OCI-LY1 (cell line): Measurements from ENCODE around the gene TMEM253.

Experiments
- H2AFZ ChIP-seq: fragments of 200-600 bp; sonication (generic), shearing (Covaris generic); 2 replicates; pipeline ENCODE4 v1.6.0; 2014; ENCODE audit warnings: antibody characterized with exemption, mild to moderate bottlenecking, low read length
- H3F3A ChIP-seq: fragments of 200-600 bp; sonication (generic), shearing (Covaris generic); 2 replicates; pipeline ENCODE4 v1.6.0; 2014; ENCODE audit warnings: mild to moderate bottlenecking, antibody characterized with exemption, low read length, moderate library complexity; ENCODE audit not compliant: insufficient read depth
- H3K27ac ChIP-seq: fragments of 200-600 bp; sonication (generic); 2 replicates; pipeline ENCODE4 v1.5.1; 2014; ENCODE audit warnings: low read length, mixed run types, mild to moderate bottlenecking, low read depth; ENCODE audit not compliant: poor library complexity, severe bottlenecking
- H3K27me3 ChIP-seq: fragments of 200-600 bp; sonication (generic); 2 replicates; pipeline ENCODE4 v1.6.0; 2014; ENCODE audit warnings: antibody characterized with exemption, mild to moderate bottlenecking, low read length, moderate library complexity; ENCODE audit not compliant: insufficient read depth
- H3K36me3 ChIP-seq: fragments of 200-600 bp; sonication (generic); 2 replicates; pipeline ENCODE4 v1.6.1; 2014; ENCODE audit warnings: mild to moderate bottlenecking, antibody characterized with exemption, low read length, moderate library complexity, mixed read lengths; ENCODE audit not compliant: insufficient read depth
- H3K4me1 ChIP-seq: fragments of 200-600 bp; sonication (generic); 2 replicates; pipeline ENCODE4 v1.5.1; 2014; ENCODE audit warnings: mild to moderate bottlenecking, low read length, moderate library complexity; ENCODE audit not compliant: insufficient read depth, severe bottlenecking
- H3K4me2 ChIP-seq: fragments of 200-600 bp; sonication (generic), shearing (Covaris generic); 2 replicates; pipeline ENCODE4 v1.6.1; 2014; ENCODE audit warnings: low read length
- H3K4me3 ChIP-seq: fragments of 200-600 bp; sonication (generic); 2 replicates; pipeline ENCODE4 v1.5.1; 2014; ENCODE audit warnings: low read length, low read depth, mild to moderate bottlenecking, mixed read lengths; ENCODE audit not compliant: poor library complexity, severe bottlenecking
- H3K79me2 ChIP-seq: fragments of 200-600 bp; shearing (Covaris generic); 2 replicates; pipeline ENCODE4 v1.6.1; 2016; ENCODE audit warnings: mixed run types, low read length, mixed read lengths; ENCODE audit not compliant: insufficient read depth
- H3K9ac ChIP-seq: fragments of 200-600 bp; sonication (generic), shearing (Covaris generic); 2 replicates; pipeline ENCODE4 v1.6.1; 2014; ENCODE audit warnings: mild to moderate bottlenecking, low read length, mixed read lengths
- H3K9me2 ChIP-seq: fragments of 200-600 bp; sonication (generic), shearing (Covaris generic); 2 replicates; pipeline ENCODE4 v1.6.1; 2014; ENCODE audit warnings: low read depth, mild to moderate bottlenecking, low read length, mixed read lengths
- H3K9me3 ChIP-seq: fragments of 200-600 bp; shearing (Covaris generic); 2 replicates; pipeline ENCODE4 v1.6.1; 2014; ENCODE audit warnings: low read length, mixed read lengths
- H4K20me1 ChIP-seq: fragments of 200-600 bp; sonication (generic), shearing (Covaris generic); 2 replicates; pipeline ENCODE4 v1.6.0; 2016; ENCODE audit warnings: mild to moderate bottlenecking, low read length; ENCODE audit not compliant: insufficient read depth
- EZH2 ChIP-seq: fragments of 200-600 bp; sonication (generic), shearing (Covaris generic); IDR thresholded peaks from 2 replicates; pipeline ENCODE4 v1.8.0; 2017; ENCODE audit warnings: borderline replicate concordance, mixed run types, mild to moderate bottlenecking, antibody characterized with exemption, low read length, moderate library complexity, mixed read lengths
- TF ChIP-seq, protein P1 (sequence below): fragments of 200-600 bp; sonication (generic), shearing (Covaris generic); IDR thresholded peaks from 2 replicates; pipeline ENCODE4 v1.5.1; 2017; ENCODE audit warnings: mild to moderate bottlenecking, antibody characterized with exemption, low read length, moderate library complexity, mixed read lengths

The TMEM253 gene

DNA sequence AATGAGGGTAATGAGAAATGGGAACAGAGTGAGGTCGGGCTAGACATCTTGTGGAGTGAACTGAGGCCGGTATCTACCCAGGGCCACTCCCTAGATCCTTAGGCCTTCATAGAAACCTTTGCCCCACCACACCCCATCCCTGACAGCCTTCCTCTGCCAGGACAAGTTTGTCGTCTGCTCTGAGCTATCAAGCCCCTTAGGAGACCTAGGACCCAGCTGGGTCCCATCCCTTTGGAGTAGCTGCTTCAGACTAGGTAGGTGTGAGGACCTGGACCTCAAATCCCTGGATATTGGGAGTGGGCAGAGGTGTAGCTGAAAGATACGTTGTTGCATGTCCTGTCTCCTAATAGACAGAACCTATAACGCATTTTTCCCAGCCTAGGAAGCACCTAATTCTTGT lies at the start of gene TMEM253:
Gene TMEM253 (plus strand): TSS at position 136 of the 400 bp plus-strand sequence. CDS start 278 bp downstream, outside the sequence.
- H3K9me2 ChIP-seq: no peaks in the 10 kb centered on the region
- no peak within 1 kb of the TSS for H3K4me2 ChIP-seq
- TF ChIP-seq EZH2: no peak
- TF ChIP-seq, protein P1, sequence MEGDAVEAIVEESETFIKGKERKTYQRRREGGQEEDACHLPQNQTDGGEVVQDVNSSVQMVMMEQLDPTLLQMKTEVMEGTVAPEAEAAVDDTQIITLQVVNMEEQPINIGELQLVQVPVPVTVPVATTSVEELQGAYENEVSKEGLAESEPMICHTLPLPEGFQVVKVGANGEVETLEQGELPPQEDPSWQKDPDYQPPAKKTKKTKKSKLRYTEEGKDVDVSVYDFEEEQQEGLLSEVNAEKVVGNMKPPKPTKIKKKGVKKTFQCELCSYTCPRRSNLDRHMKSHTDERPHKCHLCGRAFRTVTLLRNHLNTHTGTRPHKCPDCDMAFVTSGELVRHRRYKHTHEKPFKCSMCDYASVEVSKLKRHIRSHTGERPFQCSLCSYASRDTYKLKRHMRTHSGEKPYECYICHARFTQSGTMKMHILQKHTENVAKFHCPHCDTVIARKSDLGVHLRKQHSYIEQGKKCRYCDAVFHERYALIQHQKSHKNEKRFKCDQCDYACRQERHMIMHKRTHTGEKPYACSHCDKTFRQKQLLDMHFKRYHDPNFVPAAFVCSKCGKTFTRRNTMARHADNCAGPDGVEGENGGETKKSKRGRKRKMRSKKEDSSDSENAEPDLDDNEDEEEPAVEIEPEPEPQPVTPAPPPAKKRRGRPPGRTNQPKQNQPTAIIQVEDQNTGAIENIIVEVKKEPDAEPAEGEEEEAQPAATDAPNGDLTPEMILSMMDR: no peak
- peaks cover 24% of the 10 kb centered on the region for H3K4me1 ChIP-seq
- H3K79me2 ChIP-seq: no peaks in the 10 kb centered on the region
- H3K27ac ChIP-seq: no peak within 1 kb of the TSS
- no peaks in the 10 kb centered on the region for H3K9me3 ChIP-seq
- H3K27me3 ChIP-seq: no peaks in the 10 kb centered on the region
- H2AFZ ChIP-seq: no peak within 1 kb of the TSS
- no peaks in the 10 kb centered on the region for H3F3A ChIP-seq
- no peak within 1 kb of the TSS for H3K4me3 ChIP-seq
- H3K36me3 ChIP-seq: no peaks in the 10 kb centered on the region
- H3K9ac ChIP-seq: no peak within 1 kb of the TSS
- no peaks in the 10 kb centered on the region for H4K20me1 ChIP-seq

DNA sequence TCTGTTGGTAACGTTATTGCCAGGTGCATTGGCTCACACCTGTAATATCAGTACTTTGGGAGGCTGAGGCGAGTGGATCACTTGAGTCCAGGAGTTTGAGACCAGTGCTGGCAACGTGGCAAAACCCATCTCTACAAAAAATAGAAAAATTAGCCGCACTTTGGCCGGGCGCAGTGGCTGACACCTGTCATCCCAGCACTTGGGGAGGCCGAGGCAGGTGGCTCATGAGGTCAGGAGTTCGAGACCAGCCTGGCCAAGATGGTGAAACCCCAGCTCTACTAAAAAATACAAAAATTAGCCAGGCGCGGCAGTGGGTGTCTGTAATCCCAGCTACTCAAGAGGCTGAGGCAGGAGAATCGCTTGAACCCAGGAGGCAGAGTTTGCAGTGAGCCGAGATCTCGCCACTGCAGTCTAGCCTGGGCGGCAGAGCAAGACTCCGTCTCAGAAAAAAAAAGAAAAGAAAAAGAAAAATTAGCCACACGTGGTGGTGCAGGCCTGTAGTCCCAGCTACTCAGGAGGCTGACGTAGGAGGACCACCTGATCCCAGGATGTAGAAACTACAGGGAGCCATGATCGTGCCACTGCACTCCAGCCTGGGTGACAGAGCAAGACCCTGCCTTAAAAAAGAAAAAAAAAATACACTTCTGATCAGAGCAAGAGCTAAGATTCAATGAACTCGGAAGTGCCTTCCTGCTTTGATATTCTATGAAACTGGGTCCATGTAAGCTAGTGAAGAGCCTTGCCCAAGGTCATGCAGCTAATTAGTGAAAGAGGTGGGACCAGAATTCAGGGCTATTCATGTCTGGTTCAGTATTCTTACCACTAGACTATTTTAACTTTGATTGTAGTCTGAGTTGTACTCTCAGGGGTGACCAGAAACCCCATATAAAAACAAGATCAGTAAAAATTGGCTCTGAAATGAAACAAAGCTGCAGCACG lies 47.4 kb upstream of the TMEM253 start:
- Histone ChIP-seq H3K27me3 (peaks cover 8% of the 10 kb centered on the region; the same call in 1 of the 2 replicates), H3K36me3 (no peaks in the 10 kb centered on the region), H3K4me3 (no peak overlapping the region), H3K4me1 (no peaks in the 10 kb centered on the region), H3K4me2 (no peak overlapping the region), H3F3A (no peaks in the 10 kb centered on the region), H3K79me2 (no peaks in the 10 kb centered on the region), H3K9me3 (no peaks in the 10 kb centered on the region), H2AFZ (no peak overlapping the region), H3K9ac (no peak overlapping the region), H4K20me1 (no peaks in the 10 kb centered on the region), H3K27ac (no peak overlapping the region), H3K9me2 (no peaks in the 10 kb centered on the region)
- no peak for TF ChIP-seq EZH2
- TF ChIP-seq, protein P1: no peak

DNA sequence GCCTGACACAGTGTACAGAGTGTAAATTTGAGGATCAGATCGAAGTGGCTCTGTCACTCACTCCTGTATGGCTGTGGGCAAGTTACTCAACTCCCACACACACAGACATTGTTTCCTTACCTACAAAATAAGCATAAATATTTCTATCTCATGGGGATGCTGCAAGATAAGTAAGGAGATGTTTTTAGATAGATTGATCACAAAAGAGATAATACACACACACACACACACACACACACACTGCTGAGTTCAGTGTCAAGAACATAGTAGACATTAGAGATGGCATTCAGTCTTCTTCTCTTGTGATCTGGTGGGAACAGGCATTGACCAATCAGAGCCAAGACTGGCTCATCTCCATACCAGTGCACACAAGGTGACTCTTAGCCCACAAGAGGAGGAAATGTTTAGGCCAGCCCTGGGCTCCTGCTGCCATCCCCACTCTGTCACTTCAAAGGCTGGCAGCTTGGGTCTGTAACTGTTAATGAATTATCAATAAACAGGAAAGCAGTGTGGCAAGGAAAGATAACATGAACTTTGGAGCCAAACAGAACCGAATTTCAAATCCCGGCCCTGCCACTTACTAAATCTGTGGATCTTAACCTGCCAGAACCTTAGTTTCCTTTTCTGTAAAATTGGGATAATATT lies 46.6 kb upstream of the TMEM253 start:
- Histone ChIP-seq H3K4me3 (no peak overlapping the region), H3K27me3 (peaks cover 8% of the 10 kb centered on the region; the same call in 1 of the 2 replicates), H3K4me2 (no peak overlapping the region), H3K79me2 (no peaks in the 10 kb centered on the region), H2AFZ (no peak overlapping the region), H3K9me3 (no peaks in the 10 kb centered on the region), H3K36me3 (no peaks in the 10 kb centered on the region), H3K4me1 (no peaks in the 10 kb centered on the region), H3K27ac (no peak overlapping the region), H3K9ac (no peak overlapping the region), H3K9me2 (no peaks in the 10 kb centered on the region), H4K20me1 (no peaks in the 10 kb centered on the region), H3F3A (no peaks in the 10 kb centered on the region)
- TF ChIP-seq EZH2: no peak
- TF ChIP-seq, protein P1: no peak
